HG02798 (cell line): ENCODE results near the gene OR2M5.

Source experiments
- ATAC-seq: cut with Tn5 transposase; IDR thresholded peaks from one replicate; pipeline ENCODE4 v1.9.1; 2021; ENCODE audit warnings: mild to moderate bottlenecking; ENCODE audit not compliant: unreplicated experiment, poor library complexity

Gene OR2M5

DNA sequence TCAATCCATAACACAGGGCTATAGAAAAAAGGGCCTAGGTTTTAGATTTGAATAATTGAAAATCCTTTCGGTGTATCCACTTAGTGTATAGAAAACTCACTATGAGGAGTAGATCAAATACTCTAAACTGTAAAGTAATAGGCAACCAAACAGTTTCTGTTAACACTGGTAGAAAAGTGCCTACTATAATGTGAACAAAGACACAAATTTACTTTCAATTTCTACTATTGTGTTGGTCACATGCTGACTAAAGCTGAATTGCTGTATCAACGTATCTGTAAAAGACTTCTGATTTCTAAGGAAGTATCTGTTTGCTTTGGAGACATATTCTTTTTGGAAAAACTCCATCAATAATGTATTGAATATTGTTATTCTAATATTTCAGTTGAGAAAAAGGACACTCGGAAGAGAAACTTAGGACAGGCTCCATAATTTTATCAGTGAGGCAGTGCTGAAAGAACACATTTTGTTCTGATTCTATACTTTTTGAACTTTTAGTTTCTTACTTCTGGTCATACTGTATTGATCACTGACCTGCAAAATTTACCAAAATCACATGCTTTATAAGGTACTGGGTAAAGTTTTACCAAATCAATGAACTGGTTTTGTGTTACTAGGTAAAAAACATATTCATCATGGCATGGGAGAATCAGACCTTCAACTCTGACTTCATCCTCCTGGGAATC lies at the start of gene OR2M5:
Gene OR2M5, plus strand, starts transcription at position 636 of the 686 bp plus-strand sequence. Its CDS starts 0 bp downstream, at position 636.
- no peak for ATAC-seq

GRCh38 chr1:248098529-248098928 lies 46.4 kb upstream of the OR2M5 start:
- ATAC-seq = no peak

DNA sequence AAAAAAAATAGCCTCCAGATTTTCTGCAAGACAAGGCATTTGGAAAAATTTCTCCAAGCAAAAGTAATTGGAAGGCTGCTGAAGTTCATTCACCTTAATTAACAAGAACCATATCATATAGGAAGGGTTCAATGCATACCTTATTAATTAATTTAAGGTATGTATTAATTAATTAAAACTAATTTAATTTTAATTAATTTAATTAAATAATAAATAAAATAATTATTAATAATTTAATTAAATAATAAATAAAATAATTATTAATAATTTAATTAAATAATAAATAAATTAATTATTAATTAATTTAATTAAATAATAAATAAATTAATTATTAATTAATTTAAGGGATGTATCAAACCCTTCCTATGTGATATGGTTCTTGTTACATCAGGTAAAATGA lies 42.1 kb upstream of the OR2M5 start:
- ATAC-seq = no peak

GRCh38 chr1:248111157-248111556 lies 33.8 kb upstream of the OR2M5 start:
- no peak for ATAC-seq

DNA sequence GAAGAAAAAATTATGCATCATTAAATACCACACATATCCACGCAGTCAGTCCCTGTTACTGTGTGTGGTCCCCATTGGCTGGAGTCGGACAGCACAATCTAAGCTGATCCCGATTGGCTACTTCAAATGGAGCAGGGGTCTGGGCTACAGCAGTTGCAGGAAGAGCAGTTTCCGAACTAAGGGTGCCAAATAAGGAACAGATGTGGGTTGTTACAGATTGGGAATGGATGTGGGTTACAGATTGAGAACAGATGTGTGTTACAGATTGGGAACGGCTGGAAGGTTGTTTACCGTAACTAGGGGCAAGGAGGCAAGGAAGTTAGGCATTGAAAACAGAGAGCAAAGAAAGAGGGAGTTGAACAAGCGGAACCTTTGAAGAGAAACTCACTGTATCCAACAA lies 30.1 kb upstream of the OR2M5 start:
- no peak for ATAC-seq

DNA sequence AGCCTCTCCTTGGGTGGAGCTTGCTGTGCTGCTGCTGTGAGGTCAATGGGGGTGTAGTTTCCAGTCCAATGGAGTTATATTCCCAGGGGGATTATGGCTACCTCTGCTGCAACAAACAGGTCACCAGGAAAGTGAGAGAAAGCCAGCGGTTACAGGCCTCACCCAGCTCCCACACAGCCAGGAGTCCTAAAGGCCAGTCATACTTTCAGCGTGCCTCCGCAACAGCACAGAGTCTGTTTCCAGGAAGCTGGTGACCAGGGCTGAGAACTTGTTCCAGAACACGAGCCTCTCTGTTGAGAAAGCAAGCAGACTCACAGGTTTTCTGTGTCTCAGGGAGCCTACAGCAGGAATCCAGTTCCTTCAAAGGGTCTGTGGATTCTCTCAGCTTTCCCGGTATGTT lies 17.3 kb upstream of the OR2M5 start:
- ATAC-seq = no peak

GRCh38 chr1:248136811-248137210 lies 8.1 kb upstream of the OR2M5 start:
- ATAC-seq = no peak

- ATAC-seq = no peak
These were observed 4.1 kb upstream of the OR2M5 start for GRCh38 chr1:248140846-248141245.

GRCh38 chr1:248143311-248143710 lies 1.6 kb upstream of the OR2M5 start:
- no peak for ATAC-seq

DNA sequence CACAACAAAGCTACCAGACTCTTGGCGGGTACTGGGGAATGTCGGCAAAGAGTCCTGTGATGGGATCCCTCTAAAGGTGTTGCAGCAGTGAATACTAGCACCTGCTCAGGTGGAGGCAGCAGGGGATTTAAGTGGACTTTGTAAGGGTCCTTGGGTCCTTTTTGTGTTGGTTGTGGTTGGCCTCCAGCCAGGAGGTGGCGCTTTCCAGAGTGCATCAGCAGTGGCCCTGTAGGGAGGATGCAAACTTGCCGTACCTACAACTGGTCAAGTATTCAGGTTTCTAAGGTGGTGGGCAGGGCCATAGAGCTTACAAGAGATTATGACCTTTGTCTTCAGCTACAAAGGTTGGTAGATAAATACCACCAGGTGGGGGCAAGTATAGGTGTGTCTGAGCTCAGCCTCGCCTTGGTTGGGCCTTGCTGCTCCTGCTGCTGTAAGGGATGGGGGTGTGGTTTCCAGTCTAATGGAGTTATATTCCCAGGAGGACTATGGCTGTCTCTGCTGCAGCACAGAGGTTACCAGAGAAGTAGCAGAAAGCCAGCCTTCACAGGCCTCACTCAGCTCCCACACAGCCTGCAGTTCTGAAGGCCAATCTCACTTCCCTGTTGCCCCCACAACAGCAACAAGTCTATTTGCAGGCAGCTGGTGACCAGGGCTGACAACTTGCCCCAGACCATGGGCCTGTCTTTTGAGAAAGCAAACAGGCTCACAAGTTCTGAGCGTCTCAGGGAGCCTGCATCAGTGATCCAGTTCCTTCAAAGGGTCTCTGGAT lies 7.3 kb downstream of the OR2M5 start:
- ATAC-seq = peak; percentile 37

DNA sequence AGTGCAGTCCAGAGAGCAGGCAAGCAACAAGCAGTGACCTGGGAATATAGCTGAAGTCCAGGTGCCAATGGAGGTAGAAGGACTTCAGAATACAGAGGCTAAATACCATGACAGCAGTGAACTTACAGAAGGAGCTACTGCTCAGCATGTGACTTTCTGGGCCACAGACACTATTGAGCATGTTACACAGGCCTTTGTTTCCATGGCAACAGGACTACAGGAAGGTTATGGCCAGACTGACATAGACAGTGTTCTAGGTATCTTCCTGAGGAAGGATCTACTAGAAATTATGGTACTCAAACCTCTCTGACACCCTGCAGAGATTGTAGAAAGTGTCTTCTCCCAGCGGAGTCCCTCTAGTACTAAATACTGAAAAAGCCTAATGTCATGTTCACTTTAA lies 11.0 kb downstream of the OR2M5 start:
- no peak for ATAC-seq

- ATAC-seq = no peak
These were observed 13.8 kb downstream of the OR2M5 start for GRCh38 chr1:248158758-248159157.

DNA sequence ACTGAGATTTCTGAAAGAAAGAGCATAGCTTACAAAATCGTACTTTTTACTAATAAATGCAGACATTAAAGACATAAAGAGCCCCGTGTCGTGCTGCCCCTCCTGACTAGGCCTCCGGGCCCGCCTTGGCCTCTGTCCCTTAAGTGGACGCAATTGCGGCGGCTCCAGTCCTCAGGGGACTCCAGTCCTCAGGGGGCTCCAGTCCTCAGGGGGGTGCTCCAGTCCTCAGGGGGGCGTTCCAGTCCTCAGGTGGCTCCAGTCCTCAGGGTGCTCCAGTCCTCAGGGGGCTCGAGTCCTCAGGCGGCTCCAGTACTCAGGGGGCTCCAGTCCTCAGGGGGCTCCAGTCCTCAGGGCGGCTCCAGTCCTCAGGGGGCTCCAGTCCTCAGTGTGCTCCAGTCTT lies 19.1 kb downstream of the OR2M5 start:
- ATAC-seq = no peak

DNA sequence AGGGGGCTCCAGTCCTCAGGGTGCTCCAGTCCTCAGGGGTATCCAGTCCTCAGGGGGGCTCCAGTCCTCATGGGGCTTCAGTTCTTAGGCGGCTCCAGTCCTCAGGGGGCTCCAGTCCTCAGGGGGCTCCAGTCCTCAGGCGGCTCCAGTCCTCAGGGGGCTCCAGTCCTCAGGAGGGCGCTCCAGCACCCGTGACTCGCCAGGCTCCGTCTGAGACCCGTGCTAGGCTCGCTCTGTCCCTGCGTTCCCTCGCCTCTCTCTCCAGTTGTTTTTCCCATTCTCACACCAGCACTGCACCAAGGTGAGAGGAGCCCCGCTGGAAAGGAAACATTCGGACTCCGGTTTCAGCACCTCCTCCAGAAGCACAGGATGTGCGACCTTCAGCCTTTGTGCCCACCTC lies 20.2 kb downstream of the OR2M5 start:
- no peak for ATAC-seq

- no peak for ATAC-seq
These were observed 29.6 kb downstream of the OR2M5 start, which contains the start of gene OR2M2 for GRCh38 chr1:248174521-248174920. OR2M2 (plus strand) TSS chr1:248174821; CDS start chr1:248179986, 5,165 bp downstream.

DNA sequence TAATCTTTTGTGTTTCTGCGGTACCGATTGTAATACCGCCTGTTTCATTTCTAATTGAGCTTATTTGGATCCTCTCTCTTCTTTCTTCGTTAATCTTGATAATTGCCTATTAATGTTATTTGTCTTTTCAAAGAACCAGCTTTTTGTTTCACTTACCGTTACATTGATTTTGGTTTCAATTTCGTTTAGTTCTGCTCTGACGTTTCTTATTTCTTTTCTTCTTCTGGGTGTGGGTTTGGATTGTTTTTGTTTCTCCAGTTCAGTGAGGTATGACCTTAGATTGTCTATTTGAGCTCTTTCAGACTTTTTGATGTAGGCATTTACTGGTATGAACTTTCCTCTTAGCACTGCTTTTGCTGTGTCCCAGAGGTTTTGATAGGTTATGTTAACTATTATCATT lies 39.0 kb downstream of the OR2M5 start:
- ATAC-seq = no peak

GRCh38 chr1:248187363-248187762 lies 42.4 kb downstream of the OR2M5 start:
- no peak for ATAC-seq

- ATAC-seq = no peak
These were observed 44.1 kb downstream of the OR2M5 start for GRCh38 chr1:248189026-248189425.

DNA sequence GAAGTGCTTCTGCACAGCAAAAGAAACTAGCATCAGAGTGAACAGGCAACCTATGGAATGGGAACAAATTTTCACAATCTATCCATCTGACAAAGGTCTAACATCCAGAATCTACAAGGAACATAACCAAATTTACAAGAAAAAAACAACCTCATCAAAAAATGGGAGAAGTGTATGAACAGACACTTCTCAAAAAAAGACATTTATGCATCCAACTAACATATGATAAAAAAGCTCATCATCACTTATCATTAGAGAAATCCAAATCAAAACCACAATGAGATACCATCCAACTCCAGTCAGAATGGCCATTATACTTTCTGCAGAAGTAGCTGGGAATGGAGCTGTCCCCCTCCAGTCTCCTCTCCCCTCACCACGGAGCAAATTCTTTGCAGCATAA lies 49.2 kb downstream of the OR2M5 start:
- no peak for ATAC-seq
